Vagina (tissue), 2 donors: ENCODE results near the gene CPPED1.

ENCODE experiments used
- POLR2AphosphoS5 ChIP-seq, 2 donors: sonication (generic); formaldehyde crosslinking; IDR thresholded peaks; one replicate each; pipeline ENCODE4 v1.9.0; 2017; ENCODE audit warnings: antibody characterized with exemption in 2 of 2, mild to moderate bottlenecking in 2 of 2, low read depth in 1 of 2; ENCODE audit not compliant: insufficient read depth in 1 of 2
- TF ChIP-seq, protein P1 (sequence below), 3 experiments: fragments of 450-650 bp in 2 of 3; fragments of 200-600 bp in 1 of 3; sonication (generic) in 1 of 3; IDR thresholded peaks; one replicate each; pipeline ENCODE4 v1.5.1; 2017 to 2019; ENCODE audit warnings: antibody characterized with exemption in 3 of 3, mild to moderate bottlenecking in 2 of 3, moderate library complexity in 2 of 3

GRCh38 chr16:12815361-12815760 is 11.7 kb upstream of the CPPED1 start:
- TF ChIP-seq POLR2AphosphoS5 (IDR thresholded peaks at IDR 0.05; ENCODE audit: insufficient read depth in 1 of 2, low read depth in 1 of 2) = no peak
- TF ChIP-seq, protein P1, sequence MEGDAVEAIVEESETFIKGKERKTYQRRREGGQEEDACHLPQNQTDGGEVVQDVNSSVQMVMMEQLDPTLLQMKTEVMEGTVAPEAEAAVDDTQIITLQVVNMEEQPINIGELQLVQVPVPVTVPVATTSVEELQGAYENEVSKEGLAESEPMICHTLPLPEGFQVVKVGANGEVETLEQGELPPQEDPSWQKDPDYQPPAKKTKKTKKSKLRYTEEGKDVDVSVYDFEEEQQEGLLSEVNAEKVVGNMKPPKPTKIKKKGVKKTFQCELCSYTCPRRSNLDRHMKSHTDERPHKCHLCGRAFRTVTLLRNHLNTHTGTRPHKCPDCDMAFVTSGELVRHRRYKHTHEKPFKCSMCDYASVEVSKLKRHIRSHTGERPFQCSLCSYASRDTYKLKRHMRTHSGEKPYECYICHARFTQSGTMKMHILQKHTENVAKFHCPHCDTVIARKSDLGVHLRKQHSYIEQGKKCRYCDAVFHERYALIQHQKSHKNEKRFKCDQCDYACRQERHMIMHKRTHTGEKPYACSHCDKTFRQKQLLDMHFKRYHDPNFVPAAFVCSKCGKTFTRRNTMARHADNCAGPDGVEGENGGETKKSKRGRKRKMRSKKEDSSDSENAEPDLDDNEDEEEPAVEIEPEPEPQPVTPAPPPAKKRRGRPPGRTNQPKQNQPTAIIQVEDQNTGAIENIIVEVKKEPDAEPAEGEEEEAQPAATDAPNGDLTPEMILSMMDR (IDR thresholded peaks at IDR 0.05) = no peak
